Erythroblast (primary cell): ENCODE measurements around the gene PRDX1.

Source experiments
- GATA1 ChIP-seq: IDR thresholded peaks from 2 replicates; pipeline ENCODE4 v1.6.1; 2011; ENCODE audit warnings: low read depth, mild to moderate bottlenecking, control low read depth, low read length, moderate library complexity
- POLR2A ChIP-seq: IDR thresholded peaks from 2 replicates; pipeline ENCODE4 v1.6.1; 2011; ENCODE audit warnings: mild to moderate bottlenecking, low read length

GRCh38 chr1:45569571-45569961 lies 47.9 kb upstream of the PRDX1 start:
- TF ChIP-seq POLR2A (no peak), GATA1 (no peak)
